ENCODE measurements around the gene UCHL1.
A peak's percentile ranks its signal among the peaks of the same experiment; 100 is the strongest.

UCHL1 gene

GRCh38 chr4:41232406-41232805, 24.3 kb upstream of the UCHL1 start:
- DNase-seq (ENCODE audit: low read depth, low spot score) = no peak
- TF ChIP-seq, protein P1, sequence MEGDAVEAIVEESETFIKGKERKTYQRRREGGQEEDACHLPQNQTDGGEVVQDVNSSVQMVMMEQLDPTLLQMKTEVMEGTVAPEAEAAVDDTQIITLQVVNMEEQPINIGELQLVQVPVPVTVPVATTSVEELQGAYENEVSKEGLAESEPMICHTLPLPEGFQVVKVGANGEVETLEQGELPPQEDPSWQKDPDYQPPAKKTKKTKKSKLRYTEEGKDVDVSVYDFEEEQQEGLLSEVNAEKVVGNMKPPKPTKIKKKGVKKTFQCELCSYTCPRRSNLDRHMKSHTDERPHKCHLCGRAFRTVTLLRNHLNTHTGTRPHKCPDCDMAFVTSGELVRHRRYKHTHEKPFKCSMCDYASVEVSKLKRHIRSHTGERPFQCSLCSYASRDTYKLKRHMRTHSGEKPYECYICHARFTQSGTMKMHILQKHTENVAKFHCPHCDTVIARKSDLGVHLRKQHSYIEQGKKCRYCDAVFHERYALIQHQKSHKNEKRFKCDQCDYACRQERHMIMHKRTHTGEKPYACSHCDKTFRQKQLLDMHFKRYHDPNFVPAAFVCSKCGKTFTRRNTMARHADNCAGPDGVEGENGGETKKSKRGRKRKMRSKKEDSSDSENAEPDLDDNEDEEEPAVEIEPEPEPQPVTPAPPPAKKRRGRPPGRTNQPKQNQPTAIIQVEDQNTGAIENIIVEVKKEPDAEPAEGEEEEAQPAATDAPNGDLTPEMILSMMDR (IDR thresholded peaks at IDR 0.05; ENCODE audit: low read depth, low read length) = peak; percentile 19
- in situ Hi-C loops (cut with HindIII; ENCODE audit: low sequenced_read_pairs) = no loop called here
- H3K4me3 ChIP-seq (ENCODE audit: low read depth, low read length) = no peak overlapping the region

- no peak for DNase-seq (ENCODE audit: low read depth, low spot score)
- in situ Hi-C loops (cut with HindIII; ENCODE audit: low sequenced_read_pairs) = no loop called here
- H3K4me3 ChIP-seq (ENCODE audit: low read depth, low read length) = no peak overlapping the region
- TF ChIP-seq, protein P1 (IDR thresholded peaks at IDR 0.05; ENCODE audit: low read depth, low read length) = no peak
These were observed 23.9 kb upstream of the UCHL1 start for GRCh38 chr4:41232856-41233255.

DNA sequence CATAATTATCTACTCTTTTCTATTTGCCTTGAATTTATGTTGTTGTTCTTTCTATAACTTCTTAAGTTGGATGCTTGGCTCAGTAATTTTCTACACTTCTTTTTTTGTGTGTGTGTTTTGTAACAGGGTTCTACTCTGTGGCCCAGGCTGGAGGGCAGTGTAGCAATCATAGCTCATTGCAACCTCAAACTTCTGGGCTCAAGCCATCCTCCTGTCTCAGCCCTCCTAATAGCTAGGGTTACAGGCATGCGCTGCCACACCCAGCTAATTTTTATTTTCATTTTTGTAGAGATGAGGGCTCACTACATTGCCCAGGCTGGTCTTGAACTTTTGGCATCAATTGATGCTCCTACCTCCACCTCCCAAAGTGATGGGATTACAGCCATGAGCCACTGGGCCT, 20.7 kb upstream of the UCHL1 start:
- DNase-seq (ENCODE audit: low read depth, low spot score) = no peak
- TF ChIP-seq, protein P1 (IDR thresholded peaks at IDR 0.05; ENCODE audit: low read depth, low read length) = no peak
- in situ Hi-C loops (cut with HindIII; ENCODE audit: low sequenced_read_pairs) = no loop called here
- no peak overlapping the region for H3K4me3 ChIP-seq (ENCODE audit: low read depth, low read length)

GRCh38 chr4:41236508-41236907, 20.2 kb upstream of the UCHL1 start:
- TF ChIP-seq, protein P1 (IDR thresholded peaks at IDR 0.05; ENCODE audit: low read depth, low read length) = no peak
- in situ Hi-C loops (cut with HindIII; ENCODE audit: low sequenced_read_pairs) = no loop called here
- no peak overlapping the region for H3K4me3 ChIP-seq (ENCODE audit: low read depth, low read length)
- DNase-seq (ENCODE audit: low read depth, low spot score) = no peak

GRCh38 chr4:41241919-41242318, 14.8 kb upstream of the UCHL1 start:
- TF ChIP-seq, protein P1 (IDR thresholded peaks at IDR 0.05; ENCODE audit: low read depth, low read length) = no peak
- H3K4me3 ChIP-seq (ENCODE audit: low read depth, low read length) = no peak overlapping the region
- in situ Hi-C loops (cut with HindIII; ENCODE audit: low sequenced_read_pairs) = no loop called here
- DNase-seq (ENCODE audit: low read depth, low spot score) = no peak

GRCh38 chr4:41245983-41246382, 10.7 kb upstream of the UCHL1 start:
- TF ChIP-seq, protein P1 (IDR thresholded peaks at IDR 0.05; ENCODE audit: low read depth, low read length) = no peak
- in situ Hi-C loops (cut with HindIII; ENCODE audit: low sequenced_read_pairs) = no loop called here
- H3K4me3 ChIP-seq (ENCODE audit: low read depth, low read length) = no peak overlapping the region
- no peak for DNase-seq (ENCODE audit: low read depth, low spot score)

All from astrocyte of the spinal cord (primary cell).